Panc1 (cell line): ENCODE data around the gene USP6NL.

Source experiments
- CTCF ChIP-seq: fragments of 450-650 bp; IDR thresholded peaks from 2 replicates; pipeline ENCODE4 v1.5.1; 2017; ENCODE audit warnings: mild to moderate bottlenecking
- SIN3A ChIP-seq: IDR thresholded peaks from 2 replicates; pipeline ENCODE4 v1.6.1; 2012; ENCODE audit warnings: low read depth, mild to moderate bottlenecking, low read length, moderate library complexity, borderline replicate concordance; ENCODE audit not compliant: insufficient read depth

- TF ChIP-seq CTCF (no peak), SIN3A (no peak)
Measured at GRCh38 chr10:11520892-11521291, 90.6 kb downstream of the USP6NL start.
